Measurements from ENCODE around the gene BBX.

Gene BBX

DNA sequence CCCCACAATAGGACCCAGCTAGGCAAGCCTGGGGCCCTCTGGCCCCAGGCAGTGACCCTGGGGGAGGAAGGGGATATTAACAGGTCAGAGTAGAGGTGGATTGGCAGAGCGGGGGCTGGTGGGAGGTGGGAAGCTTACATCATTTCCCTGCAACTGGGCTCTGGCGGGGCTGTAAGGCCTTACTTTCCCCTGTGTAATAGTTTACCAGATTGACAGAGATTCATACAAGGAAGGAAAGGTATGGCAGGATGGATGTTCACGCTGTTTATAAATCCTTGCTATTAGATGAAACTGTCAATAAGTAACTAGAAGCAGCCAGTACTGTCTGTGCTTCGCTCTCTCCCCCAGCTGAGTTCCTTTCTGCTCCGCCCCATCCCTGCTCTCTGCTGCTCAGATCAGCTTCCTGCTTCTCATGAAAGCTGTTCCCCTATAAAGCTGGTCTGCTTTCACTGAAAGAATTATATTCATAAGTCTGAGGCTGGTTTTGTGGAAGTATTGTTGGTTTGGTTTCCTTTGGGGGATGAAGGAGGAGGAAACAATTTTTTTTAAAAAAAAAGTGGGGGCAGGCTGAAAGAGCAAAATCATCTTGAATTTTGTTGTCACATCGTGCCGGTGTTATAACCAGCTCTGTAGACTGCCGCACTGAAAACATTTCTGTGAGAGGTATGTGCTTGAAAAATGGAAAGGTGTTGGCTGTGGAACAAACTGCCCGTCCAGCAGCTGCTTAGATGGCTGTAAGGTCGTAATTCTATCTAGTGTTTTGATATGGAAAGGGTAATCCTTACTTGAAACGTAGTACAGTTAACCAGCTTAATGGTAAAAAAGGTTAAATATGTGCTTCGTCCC, 76.4 kb downstream of the BBX start:
- DNase-seq (ENCODE audit: low read depth in 3 of 3), result peak in 2 of 3 donors; percentile 5 to 10

DNA sequence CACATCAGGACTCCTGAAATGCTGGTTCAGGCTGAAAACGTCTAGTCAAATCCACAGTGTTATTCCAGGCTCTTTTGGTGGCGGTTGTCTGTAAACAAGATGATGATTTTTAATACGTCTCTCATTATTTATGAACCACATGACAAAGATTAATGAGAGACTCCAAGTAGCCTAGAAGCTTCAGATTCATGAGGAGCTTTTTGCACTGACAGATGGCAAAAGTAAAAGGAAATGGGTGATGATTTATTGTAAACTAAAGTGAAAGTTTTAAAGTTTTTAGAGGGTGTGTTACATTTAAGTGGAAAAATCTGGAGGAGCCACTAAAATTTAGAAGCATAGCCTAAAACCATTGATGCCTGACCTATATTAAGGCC, 77.0 kb downstream of the BBX start:
- no peak for DNase-seq (ENCODE audit: low read depth in 3 of 3)

GRCh38 chr3:107600780-107601179, 78.0 kb downstream of the BBX start:
- no peak for DNase-seq (ENCODE audit: low read depth in 3 of 3)

DNA sequence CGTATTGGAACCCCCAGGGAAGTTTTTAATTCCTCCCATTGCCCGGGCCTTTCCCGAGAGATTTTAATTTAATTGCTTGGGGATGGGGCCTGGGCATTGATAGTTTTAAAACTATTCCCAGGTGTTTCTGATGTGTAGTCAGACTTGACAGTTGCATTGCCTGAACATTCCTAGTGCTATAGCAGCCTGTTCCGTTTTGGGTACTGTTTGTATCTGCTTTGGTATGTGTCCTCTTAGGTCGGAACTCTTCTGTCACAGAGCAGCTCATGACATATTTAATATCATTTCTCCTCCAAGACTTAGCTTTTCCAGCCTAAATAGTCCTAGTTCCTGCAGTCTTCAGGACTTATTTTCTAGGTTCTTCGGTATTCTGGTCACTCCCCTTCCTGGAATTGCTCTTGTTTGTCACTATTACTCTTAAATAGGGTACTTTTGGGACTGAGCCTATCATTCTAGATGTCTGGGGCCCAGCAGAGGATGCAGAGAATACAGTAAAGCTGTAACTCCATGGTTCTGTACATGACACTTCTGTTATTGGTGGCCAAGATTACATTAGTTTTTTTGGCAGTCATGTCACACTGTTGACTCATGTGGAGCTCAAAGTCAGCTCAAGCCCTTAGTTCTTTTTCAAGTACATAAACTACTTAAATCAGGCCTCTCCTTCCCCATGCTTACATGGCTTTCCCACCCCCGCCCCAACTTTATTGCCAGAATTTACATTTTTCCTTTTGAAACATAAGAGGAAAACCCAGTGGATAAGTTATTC, 81.5 kb downstream of the BBX start:
- no peak for DNase-seq (ENCODE audit: low read depth in 3 of 3)

DNA sequence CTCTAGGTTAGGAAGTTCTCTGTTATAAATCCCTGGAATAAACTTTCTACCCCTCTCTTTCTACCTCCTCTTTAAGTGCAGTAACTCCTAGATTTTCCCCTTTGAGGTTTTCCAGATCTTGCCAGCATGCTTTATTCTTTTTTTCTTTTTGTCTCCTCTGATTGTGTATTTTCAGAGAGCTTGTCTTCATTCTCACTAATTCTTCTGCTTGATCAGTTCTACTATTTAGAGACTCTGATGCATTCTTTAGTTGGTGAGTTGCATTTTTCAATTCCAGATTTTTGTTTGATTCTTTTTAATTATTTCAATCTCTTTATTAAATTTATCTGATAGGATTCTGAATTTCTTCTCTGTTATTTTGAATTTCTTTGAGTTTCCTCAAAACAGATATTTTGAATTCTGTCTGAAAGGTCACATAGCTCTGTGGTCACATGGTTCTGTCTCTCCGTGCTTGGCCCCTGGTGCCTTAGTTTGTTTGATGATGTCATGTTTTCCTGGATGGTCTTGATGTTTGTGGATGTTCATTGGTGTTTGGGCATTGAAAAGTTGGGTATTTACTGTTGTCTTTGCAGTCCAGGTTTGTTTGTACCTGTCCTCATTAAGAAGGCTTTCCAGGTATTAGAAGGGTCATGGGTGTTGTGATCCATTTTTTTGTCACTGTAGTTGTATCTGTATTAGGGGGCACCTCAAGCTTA, 89.2 kb downstream of the BBX start:
- no peak for DNase-seq (ENCODE audit: low read depth in 3 of 3)

DNA sequence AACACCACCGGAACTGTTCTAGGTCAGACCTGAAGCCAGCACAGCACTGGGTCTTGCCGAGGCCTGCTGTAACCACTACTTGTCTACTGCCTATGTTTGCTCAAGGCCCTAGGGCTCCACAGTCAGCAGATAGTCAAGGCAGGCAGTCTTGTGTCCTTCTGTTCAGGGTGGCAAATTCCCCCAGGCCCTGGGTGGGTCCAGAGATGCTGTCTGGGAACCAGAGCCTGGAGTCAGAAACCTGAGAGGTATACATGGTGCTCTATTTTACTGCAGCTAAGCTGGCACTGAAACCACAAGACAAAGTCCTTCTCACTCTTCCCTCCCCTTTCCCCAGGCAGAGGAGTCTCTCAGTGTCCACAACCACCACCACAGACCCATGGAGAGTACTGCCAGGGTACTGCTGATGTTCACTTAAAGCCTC, 89.9 kb downstream of the BBX start:
- DNase-seq (ENCODE audit: low read depth in 3 of 3), result no peak

GRCh38 chr3:107619549-107619948, 96.8 kb downstream of the BBX start:
- DNase-seq (ENCODE audit: low read depth in 3 of 3), result no peak

DNA sequence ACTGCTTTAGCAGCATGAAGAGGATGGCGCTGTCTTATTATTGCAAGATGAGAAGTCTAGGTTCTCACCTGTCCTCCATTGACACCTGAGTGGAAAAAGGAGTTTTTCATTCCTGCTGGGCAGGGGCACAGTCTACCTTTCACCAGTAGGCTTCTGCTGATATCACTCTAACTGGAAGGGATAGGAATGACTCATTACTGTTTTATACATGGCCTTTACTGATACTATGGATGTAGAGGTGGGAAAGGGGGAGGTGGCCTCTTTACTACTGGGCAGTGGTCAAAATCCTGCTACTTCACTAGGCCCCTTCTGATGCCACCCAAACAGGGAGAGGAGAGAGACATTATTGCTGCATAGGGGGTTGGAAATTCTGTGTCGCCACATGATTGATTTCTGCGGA, 97.8 kb downstream of the BBX start:
- DNase-seq (ENCODE audit: low read depth in 3 of 3), result no peak

- no peak for DNase-seq (ENCODE audit: low read depth in 3 of 3)
Measured at GRCh38 chr3:107621465-107621864, 98.7 kb downstream of the BBX start.

- DNase-seq (ENCODE audit: low read depth in 3 of 3), result no peak
Measured at GRCh38 chr3:107627962-107628542, 105.3 kb downstream of the BBX start.

DNA sequence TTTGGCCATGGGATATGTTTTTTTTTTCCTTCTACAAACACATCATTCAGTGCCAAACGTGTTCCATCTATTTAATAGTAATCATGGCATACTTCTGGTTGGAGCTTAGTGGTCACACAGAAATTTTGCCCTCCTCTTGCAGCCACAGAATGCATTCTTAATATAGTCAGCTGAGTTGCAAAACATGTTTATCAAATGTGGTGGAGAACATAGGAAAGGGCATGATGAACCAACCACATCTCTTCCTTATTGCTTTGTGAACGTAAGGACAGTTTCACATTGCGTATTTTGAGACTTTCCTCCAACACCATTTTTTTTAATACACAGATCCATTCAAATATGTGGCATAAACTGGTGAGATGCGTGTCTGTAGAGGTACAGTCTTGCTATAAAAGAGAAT, 106.8 kb downstream of the BBX start:
- no peak for DNase-seq (ENCODE audit: low read depth in 3 of 3)

- no peak for DNase-seq (ENCODE audit: low read depth in 3 of 3)
Measured at GRCh38 chr3:107630779-107631178, 108.0 kb downstream of the BBX start.

DNA sequence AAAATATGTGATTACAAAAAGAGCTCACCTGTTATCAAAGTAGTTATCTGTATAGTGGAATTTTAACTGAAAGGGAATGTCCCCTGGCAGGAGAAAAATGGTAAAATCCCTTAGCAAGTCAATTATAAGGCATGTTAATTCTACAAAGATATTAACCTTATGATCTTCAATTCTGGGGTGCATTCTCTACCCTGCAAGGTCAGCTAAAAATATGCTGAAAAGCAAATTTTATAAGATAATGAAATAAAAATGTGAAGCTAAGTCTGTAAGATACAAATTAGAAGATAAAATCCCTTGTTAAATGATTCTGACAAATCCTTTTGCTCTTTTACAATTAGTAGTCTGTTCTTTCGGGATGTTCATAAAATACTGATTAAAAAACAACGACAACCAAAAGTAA, 109.8 kb downstream of the BBX start:
- DNase-seq (ENCODE audit: low read depth in 3 of 3), result no peak

DNA sequence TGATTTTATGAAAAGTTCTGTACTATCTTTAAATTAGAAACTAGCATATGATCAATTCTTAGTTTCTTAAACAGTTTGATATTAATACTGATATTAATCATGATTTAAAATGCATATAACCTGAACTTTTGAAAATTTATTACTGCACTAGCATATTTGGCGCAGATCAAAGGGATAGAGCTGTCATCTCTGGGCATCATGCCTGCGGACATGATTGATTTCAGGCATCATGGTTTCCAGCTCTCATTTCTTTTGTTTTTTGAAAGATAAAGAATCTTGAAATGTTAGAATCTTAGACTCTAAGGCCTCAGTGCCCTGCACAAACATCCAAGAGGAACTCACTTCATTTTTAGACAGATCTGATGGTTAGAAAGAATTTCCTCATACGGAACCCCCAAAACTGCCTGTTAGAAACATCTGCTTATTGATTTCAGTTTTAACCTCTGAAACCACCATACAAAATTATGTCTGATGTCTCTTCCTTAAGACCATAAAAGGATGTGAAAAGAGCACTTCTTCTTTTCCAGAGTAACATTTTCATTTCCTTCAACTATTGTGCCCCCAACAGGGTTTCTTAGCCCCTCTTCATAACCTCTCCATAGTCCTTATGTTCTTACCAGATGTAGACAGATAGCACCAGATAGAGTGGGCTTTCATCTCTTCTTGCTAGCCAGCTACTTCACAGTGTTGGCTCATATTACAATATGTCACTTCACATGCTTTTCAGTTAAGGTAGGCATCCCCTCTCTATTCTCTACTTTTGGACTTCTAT, 110.8 kb downstream of the BBX start:
- no peak for DNase-seq (ENCODE audit: low read depth in 3 of 3)

DNA sequence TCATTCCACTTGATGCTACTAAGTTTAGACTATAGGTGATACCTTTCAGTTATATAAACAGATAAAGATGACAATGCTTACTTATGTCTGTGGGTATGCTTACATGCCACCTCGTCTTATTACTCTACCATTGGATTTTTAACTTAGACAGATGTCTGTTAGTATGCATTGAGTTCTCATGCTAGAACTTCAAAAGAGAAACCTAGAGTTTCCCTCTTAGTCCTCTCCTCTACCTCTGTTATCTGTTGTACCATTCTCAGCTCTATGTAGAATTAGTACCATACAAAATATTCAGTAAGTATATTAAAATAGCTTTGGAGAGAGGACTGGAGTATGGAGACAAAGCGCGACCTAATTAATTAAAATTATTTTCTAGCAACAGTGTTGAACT, 111.3 kb downstream of the BBX start:
- DNase-seq (ENCODE audit: low read depth in 3 of 3), result no peak

DNA sequence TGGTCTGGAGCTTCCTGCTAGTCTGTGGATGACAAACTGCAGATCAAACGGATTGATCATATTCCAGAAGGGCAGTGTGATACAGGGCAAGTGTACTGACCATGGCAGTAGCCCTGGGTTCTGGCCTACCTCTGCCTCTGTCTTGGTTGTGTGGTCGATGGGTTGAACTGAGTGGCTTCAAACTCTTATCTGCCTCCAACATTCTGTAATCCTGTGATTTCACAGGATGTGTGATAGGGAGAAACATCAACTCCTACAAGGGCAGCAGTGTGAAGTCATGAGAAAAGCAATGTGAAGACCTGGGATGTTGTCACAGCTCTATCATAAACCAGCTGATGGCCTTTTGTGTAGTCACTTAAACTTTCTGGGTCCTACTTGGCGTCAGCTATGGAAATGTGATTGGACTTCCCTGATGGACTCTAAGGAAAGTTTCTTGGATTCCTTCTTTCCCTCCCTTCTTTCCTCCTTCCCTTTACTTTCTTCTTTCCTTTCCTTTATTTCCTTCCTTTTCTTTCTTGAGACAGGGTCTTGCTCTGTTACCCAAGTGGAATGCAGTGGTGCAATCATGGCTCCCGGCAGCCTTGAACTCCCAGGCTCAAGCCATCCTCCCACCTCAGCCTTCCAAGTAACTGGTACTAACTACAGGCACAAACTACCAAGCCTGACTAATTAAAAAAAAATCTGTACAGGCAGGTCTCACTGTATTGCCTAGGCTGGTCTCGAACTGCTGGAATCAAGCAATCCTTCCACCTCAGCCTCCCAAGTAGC, 114.8 kb downstream of the BBX start:
- DNase-seq (ENCODE audit: low read depth in 3 of 3), result no peak

GRCh38 chr3:107641572-107642307, 119.0 kb downstream of the BBX start:
- DNase-seq (ENCODE audit: low read depth in 3 of 3), result no peak

DNA sequence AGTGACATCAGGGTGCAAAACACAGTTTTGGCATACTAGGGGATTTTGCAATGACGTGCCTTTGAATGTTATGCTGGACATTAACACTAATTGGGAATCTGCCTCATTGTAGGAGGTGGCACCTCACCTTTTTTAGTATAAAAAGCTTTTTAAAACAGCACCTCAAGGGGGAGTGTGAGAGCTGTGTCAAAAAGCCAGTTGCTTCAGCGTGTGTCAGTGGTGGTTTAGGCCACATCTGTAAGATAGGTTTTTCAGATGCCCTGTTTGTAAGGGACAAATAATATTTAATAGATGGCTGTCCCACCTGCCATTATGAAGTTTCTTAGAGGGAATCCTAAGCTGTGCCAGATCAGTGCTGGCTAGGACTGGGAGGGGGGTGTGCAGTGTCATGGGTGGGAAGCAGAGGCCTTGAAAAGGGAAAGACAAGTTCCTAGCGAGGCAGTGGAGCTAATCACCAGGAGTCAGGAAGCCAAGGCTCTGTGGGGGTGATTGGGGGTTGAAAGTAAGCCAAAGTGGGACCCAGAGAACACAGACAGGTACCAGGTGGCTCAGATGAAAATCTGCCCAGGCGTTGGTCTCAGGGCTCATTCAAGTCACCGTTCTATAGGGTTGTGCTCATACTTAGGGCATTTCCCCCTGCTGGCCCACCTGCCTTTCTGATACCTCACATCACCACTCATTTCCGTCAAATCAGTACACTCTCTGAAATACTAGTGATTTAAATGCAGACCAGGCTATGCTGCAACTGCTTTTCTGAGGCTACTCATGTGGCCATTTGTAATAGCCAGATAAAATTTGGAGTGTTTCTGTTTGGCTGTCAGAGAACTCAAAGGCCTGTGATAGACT, 120.5 kb downstream of the BBX start:
- DNase-seq (ENCODE audit: low read depth in 3 of 3), result no peak

DNA sequence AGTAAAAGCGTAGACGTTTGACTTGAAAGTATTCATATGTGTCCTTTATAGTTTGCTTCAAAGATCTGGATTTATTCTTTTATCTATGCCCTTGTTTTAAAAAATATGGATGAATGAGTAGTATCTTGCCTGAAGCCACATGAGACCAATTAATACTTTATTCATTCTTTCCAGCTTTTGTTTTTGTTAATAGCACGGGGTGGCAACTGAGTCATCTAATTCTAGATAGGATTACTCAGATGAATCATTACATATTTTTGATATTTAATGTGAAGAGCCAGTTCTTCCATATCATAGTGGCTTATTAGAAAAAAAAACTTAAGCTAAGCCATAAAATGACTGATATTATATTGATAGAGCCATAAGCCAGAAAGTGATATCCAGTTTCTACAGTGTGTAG, 121.9 kb downstream of the BBX start:
- no peak for DNase-seq (ENCODE audit: low read depth in 3 of 3)

Data from stimulated activated CD4-positive, alpha-beta T cell treated with anti-CD3 and anti-CD28 coated beads, TNF-alpha, amount 100 ng/mL, for 48 hours (primary cell).